Measurements from ENCODE around the gene INPP4B.
A peak's percentile ranks its signal among the peaks of the same experiment; 100 is the strongest.

The INPP4B gene

GRCh38 chr4:142614621-142615323 is 231.3 kb downstream of the INPP4B start:
- H3K27ac ChIP-seq, result no peak overlapping the region
- TF ChIP-seq ZFX (IDR thresholded peaks at IDR 0.05; ENCODE audit: borderline replicate concordance) (no peak), CTCF (IDR thresholded peaks at IDR 0.05) (no peak)

- no peak for TF ChIP-seq ZFX (IDR thresholded peaks at IDR 0.05; ENCODE audit: borderline replicate concordance)
- no peak for TF ChIP-seq CTCF (IDR thresholded peaks at IDR 0.05)
Observed at GRCh38 chr4:142607976-142608375, 238.1 kb downstream of the INPP4B start.

GRCh38 chr4:142600952-142601351 is 245.1 kb downstream of the INPP4B start:
- no peak for TF ChIP-seq CTCF (IDR thresholded peaks at IDR 0.05)
- TF ChIP-seq ZFX (IDR thresholded peaks at IDR 0.05; ENCODE audit: borderline replicate concordance), result no peak
- peak overlapping the region; percentile 78 for H3K27ac ChIP-seq

More at GRCh38 chr4:142607976-142608375, 238.1 kb downstream of the INPP4B start:
- peak overlapping the region; percentile 56 for H3K27ac ChIP-seq

GRCh38 chr4:142598132-142598531 is 248.0 kb downstream of the INPP4B start:
- H3K27ac ChIP-seq, result peak overlapping the region; percentile 90
- TF ChIP-seq ZFX (IDR thresholded peaks at IDR 0.05; ENCODE audit: borderline replicate concordance), result no peak
- TF ChIP-seq CTCF (IDR thresholded peaks at IDR 0.05), result no peak

GRCh38 chr4:142596595-142596994 is 249.5 kb downstream of the INPP4B start:
- peak overlapping the region; percentile 90 for H3K27ac ChIP-seq
- TF ChIP-seq CTCF (IDR thresholded peaks at IDR 0.05), result no peak
- TF ChIP-seq ZFX (IDR thresholded peaks at IDR 0.05; ENCODE audit: borderline replicate concordance), result no peak

GRCh38 chr4:142596121-142596520 is 250.0 kb downstream of the INPP4B start:
- H3K27ac ChIP-seq, result peak overlapping the region; percentile 90

More at GRCh38 chr4:142596121-142596520, 250.0 kb downstream of the INPP4B start:
- TF ChIP-seq CTCF (IDR thresholded peaks at IDR 0.05), result no peak
- TF ChIP-seq ZFX (IDR thresholded peaks at IDR 0.05; ENCODE audit: borderline replicate concordance), result no peak

Measured in 22Rv1 (cell line).